Mesenchymal stem cell (in vitro differentiated cells and primary cell): ENCODE data around the gene TGFBR2.
"Not testable (repeated sequence)": the region's sequence is repeated elsewhere in the genome, so short reads cannot be mapped to it uniquely, and the experiment has no call there.

Experiments used
- DNase-seq: peaks from one replicate; pipeline ENCODE4 v3.0.0-alpha.2; 2013
- H2AFZ ChIP-seq: one replicate; pipeline ENCODE4 v1.6.1; 2013; ENCODE audit warnings: low read depth, mild to moderate bottlenecking, control low read depth, inconsistent platforms, low read length, moderate library complexity
- H2AK5ac ChIP-seq: 2 replicates; pipeline ENCODE4 v1.6.1; 2013; ENCODE audit warnings: low read length, moderate library complexity, mild to moderate bottlenecking, inconsistent platforms; ENCODE audit not compliant: severe bottlenecking
- H2BK120ac ChIP-seq: one replicate; pipeline ENCODE4 v1.6.1; 2013; ENCODE audit warnings: low read depth, mild to moderate bottlenecking, inconsistent platforms, low read length, moderate library complexity
- H2BK12ac ChIP-seq, 2 experiments: one replicate each; pipeline ENCODE4 v1.6.1; 2013; ENCODE audit warnings: inconsistent platforms in 2 of 2, low read length in 2 of 2, mild to moderate bottlenecking in 2 of 2, moderate library complexity in 2 of 2, control low read depth in 1 of 2
- H2BK15ac ChIP-seq: one replicate; pipeline ENCODE4 v1.6.1; 2013; ENCODE audit warnings: mild to moderate bottlenecking, low read depth, inconsistent platforms; ENCODE audit not compliant: poor library complexity, severe bottlenecking
- H2BK5ac ChIP-seq: 2 replicates; pipeline ENCODE4 v1.6.1; 2013; ENCODE audit warnings: low read depth, mild to moderate bottlenecking, low read length, control low read depth, inconsistent platforms; ENCODE audit not compliant: poor library complexity, severe bottlenecking
- H3K14ac ChIP-seq, 2 experiments: one replicate each; pipeline ENCODE4 v1.6.1; 2013; ENCODE audit warnings: inconsistent platforms in 2 of 2, low read length in 2 of 2, control low read depth in 1 of 2, mild to moderate bottlenecking in 1 of 2, moderate library complexity in 1 of 2
- H3K18ac ChIP-seq, 2 experiments: one replicate each; pipeline ENCODE4 v1.6.1; 2013; ENCODE audit warnings: inconsistent platforms in 2 of 2, low read length in 2 of 2, control low read depth in 1 of 2, low read depth in 1 of 2, mild to moderate bottlenecking in 1 of 2
- H3K23ac ChIP-seq, 2 experiments: one replicate each; pipeline ENCODE4 v1.6.1; 2013; ENCODE audit warnings: inconsistent platforms in 2 of 2, low read length in 2 of 2, mild to moderate bottlenecking in 2 of 2, moderate library complexity in 2 of 2, control low read depth in 1 of 2
- H3K27ac ChIP-seq: 2 replicates; pipeline ENCODE4 v1.5.1; 2013; ENCODE audit warnings: mild to moderate bottlenecking, moderate library complexity, low read length, control low read depth, inconsistent platforms; ENCODE audit not compliant: poor library complexity, severe bottlenecking
- H3K27me3 ChIP-seq, 2 experiments: 2 replicates each; pipeline versions ENCODE4 v1.6.1 to v1.7.0; 2013; ENCODE audit warnings: low read length in 2 of 2, mild to moderate bottlenecking in 2 of 2, moderate library complexity in 2 of 2, control low read depth in 1 of 2, inconsistent platforms in 1 of 2; ENCODE audit not compliant: control insufficient read depth in 1 of 2, insufficient read depth in 1 of 2
- H3K36me3 ChIP-seq, 2 experiments: 2 replicates each; pipeline versions ENCODE4 v1.6.1 to v1.7.0; 2013; ENCODE audit warnings: low read length in 2 of 2, control low read depth in 1 of 2, inconsistent platforms in 1 of 2, low read depth in 1 of 2, mild to moderate bottlenecking in 1 of 2; ENCODE audit not compliant: insufficient read depth in 2 of 2, control insufficient read depth in 1 of 2
- H3K4ac ChIP-seq, 2 experiments: one replicate each; pipeline ENCODE4 v1.6.1; 2013; ENCODE audit warnings: inconsistent platforms in 2 of 2, low read length in 2 of 2, mild to moderate bottlenecking in 2 of 2, moderate library complexity in 2 of 2, control low read depth in 1 of 2, low read depth in 1 of 2
- H3K4me1 ChIP-seq: 2 replicates; pipeline ENCODE4 v1.6.1; 2013; ENCODE audit warnings: low read depth, low read length, control low read depth; ENCODE audit not compliant: control insufficient read depth, insufficient read depth
- H3K4me2 ChIP-seq: 2 replicates; pipeline ENCODE4 v1.6.1; 2013; ENCODE audit warnings: low read length, mild to moderate bottlenecking, inconsistent platforms; ENCODE audit not compliant: poor library complexity, severe bottlenecking
- H3K4me3 ChIP-seq, 2 experiments: 2 replicates each; pipeline versions ENCODE4 v1.5.1 to v1.7.0; 2013; ENCODE audit warnings: low read length in 2 of 2, mild to moderate bottlenecking in 2 of 2, control low read depth in 1 of 2, low read depth in 1 of 2; ENCODE audit not compliant: insufficient read depth in 1 of 2
- H3K79me1 ChIP-seq: replicated peaks from 2 replicates; pipeline ENCODE4 v1.6.1; 2013; ENCODE audit warnings: mild to moderate bottlenecking, control low read depth, low read length, inconsistent platforms; ENCODE audit not compliant: poor library complexity, severe bottlenecking
- H3K9ac ChIP-seq: 2 replicates; pipeline ENCODE4 v1.7.0; 2013; ENCODE audit warnings: mild to moderate bottlenecking, low read length, moderate library complexity
- H3K9me3 ChIP-seq: 2 replicates; pipeline ENCODE4 v1.7.0; 2013; ENCODE audit warnings: mild to moderate bottlenecking, low read length; ENCODE audit not compliant: control insufficient read depth
- H4K8ac ChIP-seq: one replicate; pipeline ENCODE4 v1.6.1; 2013; ENCODE audit warnings: inconsistent platforms, mild to moderate bottlenecking, low read length, moderate library complexity
- H4K91ac ChIP-seq: one replicate; pipeline ENCODE4 v1.6.1; 2013; ENCODE audit warnings: mild to moderate bottlenecking, low read length, inconsistent platforms
- WGBS: methylation state at CpG from one replicate; pipeline ENCODE4 v1.1.7; 2013; ENCODE audit warnings: mixed read lengths; 5-methylcytosine and 5-hydroxymethylcytosine counted together

TGFBR2 gene

GRCh38 chr3:30666572-30667279, 60.3 kb downstream of the TGFBR2 start:
- WGBS, result 36% methylated on average over 2 of the region's 7 CpGs

GRCh38 chr3:30667280-30667651, 60.9 kb downstream of the TGFBR2 start:
- Histone ChIP-seq H2BK12ac (no peak overlapping the region), H2BK15ac (no peak overlapping the region), H3K79me1 (peaks cover 20% of the 10 kb centered on the region), H3K4me2 (no peak overlapping the region), H3K9ac (no peak overlapping the region), H3K4me3 (no peak overlapping the region), H3K23ac (no peak overlapping the region), H3K9me3 (no peaks in the 10 kb centered on the region), H3K14ac (no peak overlapping the region), H3K36me3 (peaks cover 9 to 93% of the 10 kb centered on the region in 2 experiments), H4K8ac (no peak overlapping the region), H2AK5ac (no peak overlapping the region), H3K4ac (no peak overlapping the region), H2AFZ (no peak overlapping the region), H3K27ac (no peak overlapping the region), H2BK120ac (no peak overlapping the region), H3K18ac (no peak overlapping the region), H3K4me1 (peaks cover 2% of the 10 kb centered on the region), H4K91ac (no peak overlapping the region), H2BK5ac (no peak overlapping the region), H3K27me3 (no peaks in the 10 kb centered on the region)
- WGBS, result 8% methylated on average over 1 of the region's 1 CpG
- peak; percentile 25 for DNase-seq

More at GRCh38 chr3:30666572-30667279, 60.3 kb downstream of the TGFBR2 start:
- Histone ChIP-seq H4K91ac (no peak overlapping the region), H2AK5ac (no peak overlapping the region), H2BK15ac (no peak overlapping the region), H4K8ac (no peak overlapping the region), H3K36me3 (peaks cover 3 to 93% of the 10 kb centered on the region in 2 experiments), H3K18ac (peak overlapping the region in 1 of 2 experiments; percentile 45), H3K9ac (no peak overlapping the region), H3K4me2 (no peak overlapping the region), H3K4ac (no peak overlapping the region), H2BK120ac (no peak overlapping the region), H3K79me1 (peaks cover 16% of the 10 kb centered on the region), H3K9me3 (no peaks in the 10 kb centered on the region), H3K4me3 (no peak overlapping the region), H3K27me3 (no peaks in the 10 kb centered on the region), H2AFZ (no peak overlapping the region), H3K4me1 (peaks cover 2% of the 10 kb centered on the region), H2BK5ac (no peak overlapping the region), H2BK12ac (peak overlapping the region in 1 of 2 experiments; percentile 47), H3K27ac (no peak overlapping the region), H3K23ac (no peak overlapping the region), H3K14ac (no peak overlapping the region)
- DNase-seq, result peak; percentile 37

DNA sequence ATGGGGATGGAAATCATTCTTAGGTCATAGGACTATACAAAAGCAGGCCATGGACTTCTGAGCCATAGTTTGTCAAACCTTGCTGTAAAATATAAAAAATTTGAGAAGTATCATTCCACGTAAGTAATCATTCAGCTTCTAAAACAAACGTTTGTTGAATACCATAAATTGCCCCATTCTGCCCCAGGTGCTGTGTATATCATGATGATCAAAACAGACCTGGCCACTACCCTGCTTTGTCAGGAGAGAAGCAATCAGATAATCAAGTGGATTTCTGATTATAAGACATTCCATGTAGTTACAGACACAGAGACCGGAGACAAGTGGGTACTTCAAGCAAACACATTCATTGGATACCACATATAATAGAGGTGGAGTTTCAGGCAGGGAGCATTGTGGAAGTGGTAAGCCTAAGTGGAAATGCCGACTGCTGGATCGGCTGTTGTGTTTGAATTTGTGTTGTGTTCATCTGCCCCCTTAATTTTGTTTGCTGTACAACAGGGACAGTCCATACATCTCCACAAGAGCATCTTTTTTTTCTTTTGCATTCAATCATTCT, 61.7 kb downstream of the TGFBR2 start:
- no peak overlapping the region for H3K4ac ChIP-seq
- no peak overlapping the region for H3K14ac ChIP-seq
- no peak overlapping the region for H3K4me3 ChIP-seq
- no peak overlapping the region for H3K9ac ChIP-seq
- H3K9me3 ChIP-seq, result no peaks in the 10 kb centered on the region
- no peak overlapping the region for H2BK5ac ChIP-seq
- H3K4me1 ChIP-seq, result peaks cover 2% of the 10 kb centered on the region
- no peak overlapping the region for H2BK12ac ChIP-seq
- no peak overlapping the region for H3K18ac ChIP-seq
- H2BK120ac ChIP-seq, result no peak overlapping the region
- no peak overlapping the region for H4K8ac ChIP-seq
- H3K27ac ChIP-seq, result no peak overlapping the region
- H3K27me3 ChIP-seq, result no peaks in the 10 kb centered on the region
- H3K4me2 ChIP-seq, result no peak overlapping the region
- H2AFZ ChIP-seq, result no peak overlapping the region
- peaks cover 23% of the 10 kb centered on the region for H3K79me1 ChIP-seq
- H3K36me3 ChIP-seq, result peaks cover 13 to 93% of the 10 kb centered on the region in 2 experiments
- 84% methylated on average over 4 of the region's 5 CpGs for WGBS
- H3K23ac ChIP-seq, result no peak overlapping the region
- no peak overlapping the region for H2BK15ac ChIP-seq
- peak; percentile 41 for DNase-seq
- no peak overlapping the region for H4K91ac ChIP-seq
- H2AK5ac ChIP-seq, result no peak overlapping the region

DNA sequence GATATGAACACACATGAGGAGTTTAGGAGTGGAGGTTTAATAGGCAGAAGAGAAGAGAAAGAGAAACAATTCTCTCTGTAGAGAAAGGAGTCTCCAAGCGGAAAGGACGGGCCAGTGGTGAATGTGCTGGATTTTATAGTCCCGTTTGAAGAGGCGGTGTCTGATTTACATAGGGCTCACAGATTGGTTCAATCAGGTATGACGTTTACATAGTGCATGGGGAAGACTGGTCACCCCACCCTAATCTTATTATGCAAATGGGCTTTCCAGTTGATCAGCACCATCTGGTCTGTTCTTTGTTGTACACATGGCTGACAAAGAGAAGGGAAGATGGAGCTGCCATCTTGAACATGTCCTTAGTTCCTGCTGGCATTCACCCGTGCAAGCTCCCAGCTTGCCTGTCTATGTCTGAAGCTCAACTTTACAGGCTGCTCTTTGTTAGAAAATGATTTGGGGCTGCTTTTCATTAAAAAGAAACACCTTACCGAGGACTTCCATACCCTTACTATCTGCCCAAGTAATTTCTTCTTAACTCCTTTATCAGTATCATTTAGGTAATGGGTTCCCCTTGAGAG, 63.0 kb downstream of the TGFBR2 start:
- not testable (repeated sequence) for H3K4me1 ChIP-seq, H2AK5ac ChIP-seq, H3K18ac ChIP-seq, H2BK15ac ChIP-seq, H3K4me3 ChIP-seq, H2BK120ac ChIP-seq, H3K23ac ChIP-seq, H2BK12ac ChIP-seq, H3K4ac ChIP-seq, DNase-seq, H3K27me3 ChIP-seq, H2AFZ ChIP-seq, H3K14ac ChIP-seq, H3K27ac ChIP-seq, H4K91ac ChIP-seq, H3K4me2 ChIP-seq, H4K8ac ChIP-seq, H2BK5ac ChIP-seq, H3K9me3 ChIP-seq, H3K9ac ChIP-seq
- peaks cover 26% of the 10 kb centered on the region for H3K79me1 ChIP-seq
- peaks cover 13 to 95% of the 10 kb centered on the region in 2 experiments for H3K36me3 ChIP-seq
- 97% methylated on average over 5 of the region's 7 CpGs for WGBS
